ENCODE measurements around the gene ALK.

- TF ChIP-seq CTCF (IDR thresholded peaks at IDR 0.05) (no peak), POLR2A (IDR thresholded peaks at IDR 0.05) (no peak)
Observed at GRCh38 chr2:29607038-29607420, 314.4 kb downstream of the ALK start.

Measured in thyroid gland (tissue), 4 donors.